ENCODE measurements around the gene PCDHGA6.
"Not testable (repeated sequence)": the region's sequence is repeated elsewhere in the genome, so short reads cannot be mapped to it uniquely, and the experiment has no call there.

DNA sequence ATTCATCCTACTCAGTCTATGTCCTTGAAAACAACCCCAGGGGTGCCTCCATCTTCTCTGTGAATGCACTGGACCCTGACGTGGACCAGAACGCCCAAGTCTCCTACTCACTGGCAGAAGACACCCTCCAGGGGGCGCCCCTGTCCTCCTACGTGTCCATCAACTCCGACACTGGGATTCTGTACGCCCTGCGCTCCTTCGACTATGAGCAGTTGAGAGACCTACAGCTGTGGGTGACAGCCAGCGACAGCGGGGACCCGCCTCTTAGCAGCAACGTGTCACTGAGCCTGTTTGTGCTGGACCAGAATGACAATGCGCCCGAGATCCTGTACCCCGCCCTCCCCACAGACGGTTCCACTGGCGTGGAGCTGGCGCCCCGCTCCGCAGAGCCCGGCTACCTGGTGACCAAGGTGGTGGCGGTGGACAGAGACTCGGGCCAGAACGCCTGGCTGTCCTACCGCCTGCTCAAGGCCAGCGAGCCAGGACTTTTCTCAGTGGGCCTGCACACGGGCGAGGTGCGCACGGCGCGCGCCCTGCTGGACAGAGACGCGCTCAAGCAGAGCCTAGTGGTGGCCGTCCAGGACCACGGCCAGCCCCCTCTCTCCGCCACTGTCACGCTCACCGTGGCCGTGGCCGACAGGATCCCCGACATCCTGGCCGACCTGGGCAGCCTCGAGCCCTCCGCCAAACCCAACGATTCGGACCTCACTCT, 1.9 kb downstream of the PCDHGA6 start:
- not testable (repeated sequence) for TF ChIP-seq CTCF, POLR2A (IDR thresholded peaks at IDR 0.05)

Measured in thyroid gland (tissue), 4 donors.